H1 (cell line): ENCODE measurements around the gene OR6T1. TPM values are rescaled to one million over a fixed set of nuclear protein-coding genes. Genes with fewer than 3 reads are reported as not detected.

ENCODE experiments used
- CTCF ChIA-PET: fragments of 300-600 bp; sonication (Branson Sonifier 250); formaldehyde crosslinking; loops from one replicate; lab custom pipeline; 2021; ENCODE audit not compliant: partially characterized antibody; lab: Charles Lee
- POLR2A ChIA-PET: fragments of 300-600 bp; sonication (Branson Sonifier 250); formaldehyde crosslinking; loops from one replicate; lab custom pipeline; 2021; ENCODE audit warnings: inconsistent platforms; ENCODE audit not compliant: partially characterized antibody; lab: Charles Lee
- DNase-seq, 2 experiments: peaks; one replicate each; pipeline versions ENCODE4 v3.0.0 to v3.0.0-alpha.2; 2010 to 2022; ENCODE audit warnings: low spot score in 2 of 2, low read depth in 1 of 2, mixed read lengths in 1 of 2
- FAIRE-seq: peaks from 2 replicates; lab custom pipeline; 2011; peaks lifted over from hg19 to GRCh38; lab: Jason Lieb, UNC
- H2AFZ ChIP-seq: 2 replicates; pipeline ENCODE4 v1.8.1; 2012; ENCODE audit warnings: low read length, inconsistent platforms
- H2AK5ac ChIP-seq: 2 replicates; pipeline ENCODE4 v1.6.1; 2013; ENCODE audit warnings: low read depth, low read length
- H2BK120ac ChIP-seq: replicated peaks from 2 replicates; pipeline ENCODE3; 2013; ENCODE audit warnings: low read depth, low read length, inconsistent platforms
- H2BK12ac ChIP-seq: 2 replicates; pipeline ENCODE4 v1.6.1; 2013; ENCODE audit warnings: low read depth, low read length
- H2BK15ac ChIP-seq: 2 replicates; pipeline ENCODE4 v1.6.1; 2013; ENCODE audit warnings: low read length
- H2BK20ac ChIP-seq: 2 replicates; pipeline ENCODE4 v1.6.1; 2013; ENCODE audit warnings: low read length
- H2BK5ac ChIP-seq: 2 replicates; pipeline ENCODE4 v1.6.1; 2013; ENCODE audit warnings: low read depth, low read length
- H3K14ac ChIP-seq: 2 replicates; pipeline ENCODE4 v1.6.1; 2013; ENCODE audit warnings: inconsistent platforms; ENCODE audit not compliant: insufficient read length
- H3K18ac ChIP-seq: 2 replicates; pipeline ENCODE4 v1.6.1; 2013; ENCODE audit warnings: low read length; ENCODE audit errors: extremely low read depth
- H3K23ac ChIP-seq: 2 replicates; pipeline ENCODE4 v1.6.1; 2013; ENCODE audit warnings: inconsistent platforms; ENCODE audit not compliant: insufficient read length
- H3K23me2 ChIP-seq: 2 replicates; pipeline ENCODE4 v1.6.1; 2013; ENCODE audit warnings: low read depth, low read length
- H3K27ac ChIP-seq: 2 replicates; pipeline ENCODE4 v1.6.1; 2011; ENCODE audit warnings: low read depth, low read length, inconsistent platforms
- H3K27me3 ChIP-seq, 4 experiments: replicated peaks in 1 of 4; 1 replicate in 1 of 4; 2 replicates in 3 of 4; pipeline versions ENCODE4 v1.6.1 to v1.8.1; 2011 to 2013; ENCODE audit warnings: low read length in 3 of 4, mild to moderate bottlenecking in 3 of 4, inconsistent platforms in 2 of 4, mixed read lengths in 2 of 4, moderate library complexity in 1 of 4; ENCODE audit not compliant: control insufficient read depth in 3 of 4, insufficient read depth in 3 of 4; ENCODE audit errors: extremely low read depth in 1 of 4
- H3K36me3 ChIP-seq, 4 experiments: 2 replicates each; pipeline versions ENCODE4 v1.6.1 to v1.8.1; 2011 to 2013; ENCODE audit warnings: mild to moderate bottlenecking in 4 of 4, low read length in 3 of 4, moderate library complexity in 2 of 4, control low read depth in 1 of 4, inconsistent platforms in 1 of 4; ENCODE audit not compliant: insufficient read depth in 4 of 4, control insufficient read depth in 2 of 4
- H3K4ac ChIP-seq: replicated peaks from 2 replicates; pipeline ENCODE3; 2013; ENCODE audit warnings: low read length, low read depth, mixed read lengths, inconsistent platforms; ENCODE audit not compliant: insufficient read length
- H3K4me1 ChIP-seq, 4 experiments: replicated peaks in 1 of 4; 1 replicate in 1 of 4; 2 replicates in 3 of 4; pipeline versions ENCODE4 v1.6.1 to v1.8.1; 2011 to 2013; ENCODE audit warnings: low read length in 3 of 4, inconsistent platforms in 2 of 4, mixed read lengths in 1 of 4; ENCODE audit not compliant: insufficient read depth in 4 of 4, control insufficient read depth in 3 of 4
- H3K4me2 ChIP-seq, 2 experiments: 2 replicates each; pipeline versions ENCODE4 v1.6.1 to v1.8.1; 2011 to 2013; ENCODE audit warnings: low read depth in 2 of 2, low read length in 2 of 2, control low read depth in 1 of 2, inconsistent platforms in 1 of 2, mild to moderate bottlenecking in 1 of 2; ENCODE audit not compliant: insufficient read depth in 1 of 2
- H3K4me3 ChIP-seq, 4 experiments: fragments of 200-600, 300-600 bp in 1 of 4; sonication (generic), shearing (Covaris generic), sonication (Bioruptor Twin) in 1 of 4; 2 replicates each; pipeline versions ENCODE4 v1.5.1 to v1.8.1; 2011 to 2016; ENCODE audit warnings: low read length in 4 of 4, low read depth in 3 of 4, control low read depth in 2 of 4, inconsistent platforms in 2 of 4, mild to moderate bottlenecking in 2 of 4, mixed read lengths in 1 of 4, moderate library complexity in 1 of 4; ENCODE audit not compliant: insufficient read depth in 2 of 4; ENCODE audit errors: extremely low read depth in 1 of 4
- H3K56ac ChIP-seq: replicated peaks from 2 replicates; pipeline ENCODE3; 2013; ENCODE audit warnings: low read depth, mild to moderate bottlenecking, mixed read lengths, low read length, inconsistent platforms; ENCODE audit not compliant: insufficient read length
- H3K79me1 ChIP-seq: 2 replicates; pipeline ENCODE4 v1.6.1; 2013; ENCODE audit warnings: low read depth, low read length, control low read depth
- H3K79me2 ChIP-seq, 2 experiments: 2 replicates each; pipeline versions ENCODE4 v1.6.1 to v1.8.1; 2012 to 2013; ENCODE audit warnings: low read length in 2 of 2, mild to moderate bottlenecking in 2 of 2, inconsistent platforms in 1 of 2; ENCODE audit not compliant: insufficient read depth in 2 of 2, control insufficient read depth in 1 of 2
- H3K9ac ChIP-seq, 4 experiments: replicated peaks in 1 of 4; 1 replicate in 1 of 4; 2 replicates in 3 of 4; pipeline versions ENCODE4 v1.6.1 to v1.8.1; 2011 to 2013; ENCODE audit warnings: low read depth in 3 of 4, low read length in 3 of 4, control low read depth in 2 of 4, mild to moderate bottlenecking in 2 of 4, moderate library complexity in 2 of 4, inconsistent platforms in 1 of 4; ENCODE audit errors: extremely low read depth in 1 of 4
- H3K9me3 ChIP-seq, 2 experiments: 2 replicates each; pipeline versions ENCODE4 v1.6.1 to v1.8.1; 2012 to 2013; ENCODE audit warnings: mild to moderate bottlenecking in 2 of 2, moderate library complexity in 2 of 2, control low read depth in 1 of 2, inconsistent platforms in 1 of 2, low read depth in 1 of 2, low read length in 1 of 2, mixed read lengths in 1 of 2; ENCODE audit not compliant: insufficient read depth in 2 of 2
- H4K20me1 ChIP-seq, 2 experiments: replicated peaks in 1 of 2; 2 replicates each; pipeline versions ENCODE3 to v1.8.1; 2011 to 2013; ENCODE audit warnings: inconsistent platforms in 2 of 2, low read length in 2 of 2, mild to moderate bottlenecking in 1 of 2; ENCODE audit not compliant: insufficient read depth in 2 of 2, control insufficient read depth in 1 of 2
- H4K5ac ChIP-seq: 2 replicates; pipeline ENCODE4 v1.6.1; 2013; ENCODE audit warnings: low read length, low read depth, mixed read lengths, inconsistent platforms; ENCODE audit not compliant: insufficient read length
- H4K8ac ChIP-seq: 2 replicates; pipeline ENCODE4 v1.8.0; 2013; ENCODE audit warnings: mild to moderate bottlenecking, moderate library complexity, low read length, inconsistent platforms; ENCODE audit not compliant: insufficient read depth; ENCODE audit errors: extremely low read depth
- H4K91ac ChIP-seq: replicated peaks from 2 replicates; pipeline ENCODE3; 2013; ENCODE audit warnings: low read length, mixed read lengths, inconsistent platforms; ENCODE audit not compliant: insufficient read length
- CBX5 ChIP-seq: fragments of 300-800, 300-1000 bp; sonication (generic); IDR thresholded peaks from 2 replicates; pipeline ENCODE4 v1.7.1; 2016; ENCODE audit warnings: antibody characterized with exemption, low read length, low read depth
- E2F6 ChIP-seq: IDR thresholded peaks from 2 replicates; pipeline ENCODE4 v1.6.1; 2012; ENCODE audit warnings: inconsistent platforms
- GABPA ChIP-seq: IDR thresholded peaks from 2 replicates; pipeline ENCODE4 v1.6.1; 2011; ENCODE audit warnings: mild to moderate bottlenecking, low read length, moderate library complexity, borderline replicate concordance; ENCODE audit not compliant: insufficient read depth
- HDAC2 ChIP-seq, 2 experiments: fragments of 300-600 bp in 1 of 2; sonication (generic) in 1 of 2; IDR thresholded peaks; 2 replicates each; pipeline ENCODE4 v1.6.1; 2011 to 2012; ENCODE audit warnings: low read depth in 2 of 2, low read length in 2 of 2, mild to moderate bottlenecking in 2 of 2, moderate library complexity in 2 of 2, borderline replicate concordance in 1 of 2, inconsistent platforms in 1 of 2
- HDAC6 ChIP-seq: IDR thresholded peaks from one replicate; pipeline ENCODE4 v1.7.1; 2012; ENCODE audit warnings: low read depth, mild to moderate bottlenecking, inconsistent platforms, low read length, moderate library complexity
- SP1 ChIP-seq: IDR thresholded peaks from 2 replicates; pipeline ENCODE4 v1.6.1; 2011; ENCODE audit warnings: low read depth, low read length
- WGBS, 2 experiments: shearing (Covaris generic) in 1 of 2; methylation state at CpG; one replicate each; pipeline versions ENCODE4 v1.1.6 to v1.1.7; 2013 to 2015; ENCODE audit warnings: low lambda C conversion rate in 2 of 2, mixed read lengths in 2 of 2, inconsistent platforms in 1 of 2, low coverage in 1 of 2, missing lambda C conversion rate in 1 of 2; ENCODE audit not compliant: insufficient replicate concordance in 2 of 2, insufficient coverage in 1 of 2, insufficient read length in 1 of 2; ENCODE audit errors: extremely low coverage in 1 of 2, missing lambda C conversion rate in 1 of 2; 5-methylcytosine and 5-hydroxymethylcytosine counted together
- polyA plus RNA-seq, 7 experiments: library from polyadenylated mRNA; depleted of rRNA in 3 of 7; stranded (reverse) in 5 of 7; unstranded in 2 of 7; fragments of >200 nt in 5 of 7; fragments of 200-250 nt in 2 of 7; gene quantifications; 1 replicate in 5 of 7; 2 replicates in 1 of 7; 4 replicates in 1 of 7; pipeline versions ENCODE4 v1.2.1 to v1.2.3, GENCODE V29; 2011 to 2013; ENCODE audit warnings: missing spikeins in 2 of 7, mixed read lengths in 2 of 7
- total RNA-seq: library from RNA; stranded (reverse); fragmentation: NEBNext Ultra II Directional; extraction: Animal tissue kit (Norgen Biotek cat#: 25700); gene quantifications from 2 replicates; pipeline ENCODE4 v1.2.1, GENCODE V29; 2021

OR6T1 gene
- total and polyA plus RNA-seq, 2 of the 8 experiments (the other 6 are each of a cell fraction or from before 2014, with no cell fraction given) = not detected

GRCh38 chr11:123973816-123974215 lies 30.2 kb upstream of the OR6T1 start:
- Histone ChIP-seq H4K8ac (no peak overlapping the region), H4K5ac (no peak overlapping the region), H4K91ac (no peak overlapping the region), H3K79me2 (no peaks in the 10 kb centered on the region), H3K4me2 (no peak overlapping the region), H2AFZ (no peak overlapping the region), H3K9ac (no peak overlapping the region), H2BK120ac (no peak overlapping the region), H3K4me3 (no peak overlapping the region), H2AK5ac (no peak overlapping the region), H3K27ac (no peak overlapping the region), H2BK15ac (no peak overlapping the region), H4K20me1 (no peaks in the 10 kb centered on the region), H3K18ac (no peak overlapping the region), H3K14ac (no peak overlapping the region), H3K9me3 (no peaks in the 10 kb centered on the region), H3K4me1 (no peaks in the 10 kb centered on the region), H3K56ac (no peak overlapping the region), H3K23ac (no peak overlapping the region), H3K27me3 (no peaks in the 10 kb centered on the region), H2BK12ac (no peak overlapping the region), H3K79me1 (no peaks in the 10 kb centered on the region), H3K36me3 (no peaks in the 10 kb centered on the region), H2BK20ac (no peak overlapping the region), H3K4ac (no peak overlapping the region), H2BK5ac (no peak overlapping the region), H3K23me2 (no peaks in the 10 kb centered on the region)
- no peak for FAIRE-seq
- WGBS, 2 experiments = 77% methylated on average over 1 of the region's 1 CpG; no CpG with 5 or more reads in 1 of the 2 experiments
- TF ChIP-seq HDAC6 (no peak), CBX5 (no peak), SP1 (no peak), E2F6 (no peak), HDAC2 (IDR thresholded peaks at IDR 0.05; ENCODE audit: borderline replicate concordance in 1 of 2, low read depth in 2 of 2, low read length in 2 of 2) (no peak), GABPA (no peak)
- DNase-seq = no peak
- ChIA-PET POLR2A (no interaction called here), CTCF (no interaction called here)
